Loucy (cell line): Measurements from ENCODE around the gene SMPD2.

Experiments used
- CTCF ChIP-seq: fragments of 200-600 bp; sonication (generic); conservative IDR thresholded peaks from 2 replicates; pipeline ENCODE4 v1.5.1; 2014; ENCODE audit warnings: mild to moderate bottlenecking, antibody characterized with exemption, low read length
- EZH2phosphoT487 ChIP-seq: fragments of 200-600 bp; IDR thresholded peaks from 2 replicates; pipeline ENCODE4 v1.6.1; 2018; ENCODE audit warnings: antibody characterized with exemption, mild to moderate bottlenecking, moderate library complexity, borderline replicate concordance

- no peak for TF ChIP-seq EZH2phosphoT487
- TF ChIP-seq CTCF, result no peak
Observed at GRCh38 chr6:109484122-109484521, 43.6 kb downstream of the SMPD2 start.
